H1 (cell line): Measurements from ENCODE around the gene DRC7. TPM values are rescaled to one million over a fixed set of nuclear protein-coding genes. Genes with fewer than 3 reads are reported as not detected.

ENCODE experiments used
- CTCF ChIA-PET: fragments of 300-600 bp; sonication (Branson Sonifier 250); formaldehyde crosslinking; loops from one replicate; lab custom pipeline; 2021; ENCODE audit not compliant: partially characterized antibody; lab: Charles Lee
- POLR2A ChIA-PET: fragments of 300-600 bp; sonication (Branson Sonifier 250); formaldehyde crosslinking; loops from one replicate; lab custom pipeline; 2021; ENCODE audit warnings: inconsistent platforms; ENCODE audit not compliant: partially characterized antibody; lab: Charles Lee
- DNase-seq, 2 experiments: peaks; one replicate each; pipeline versions ENCODE4 v3.0.0 to v3.0.0-alpha.2; 2010 to 2022; ENCODE audit warnings: low spot score in 2 of 2, low read depth in 1 of 2, mixed read lengths in 1 of 2
- FAIRE-seq: peaks from 2 replicates; lab custom pipeline; 2011; peaks lifted over from hg19 to GRCh38; lab: Jason Lieb, UNC
- H2AFZ ChIP-seq: 2 replicates; pipeline ENCODE4 v1.8.1; 2012; ENCODE audit warnings: low read length, inconsistent platforms
- H2AK5ac ChIP-seq: 2 replicates; pipeline ENCODE4 v1.6.1; 2013; ENCODE audit warnings: low read depth, low read length
- H2BK120ac ChIP-seq: replicated peaks from 2 replicates; pipeline ENCODE3; 2013; ENCODE audit warnings: low read depth, low read length, inconsistent platforms
- H2BK12ac ChIP-seq: 2 replicates; pipeline ENCODE4 v1.6.1; 2013; ENCODE audit warnings: low read depth, low read length
- H2BK15ac ChIP-seq: 2 replicates; pipeline ENCODE4 v1.6.1; 2013; ENCODE audit warnings: low read length
- H2BK20ac ChIP-seq: 2 replicates; pipeline ENCODE4 v1.6.1; 2013; ENCODE audit warnings: low read length
- H2BK5ac ChIP-seq: 2 replicates; pipeline ENCODE4 v1.6.1; 2013; ENCODE audit warnings: low read depth, low read length
- H3K14ac ChIP-seq: 2 replicates; pipeline ENCODE4 v1.6.1; 2013; ENCODE audit warnings: inconsistent platforms; ENCODE audit not compliant: insufficient read length
- H3K18ac ChIP-seq: 2 replicates; pipeline ENCODE4 v1.6.1; 2013; ENCODE audit warnings: low read length; ENCODE audit errors: extremely low read depth
- H3K23ac ChIP-seq: 2 replicates; pipeline ENCODE4 v1.6.1; 2013; ENCODE audit warnings: inconsistent platforms; ENCODE audit not compliant: insufficient read length
- H3K23me2 ChIP-seq: 2 replicates; pipeline ENCODE4 v1.6.1; 2013; ENCODE audit warnings: low read depth, low read length
- H3K27ac ChIP-seq: 2 replicates; pipeline ENCODE4 v1.6.1; 2011; ENCODE audit warnings: low read depth, low read length, inconsistent platforms
- H3K27me3 ChIP-seq, 4 experiments: replicated peaks in 1 of 4; 1 replicate in 1 of 4; 2 replicates in 3 of 4; pipeline versions ENCODE4 v1.6.1 to v1.8.1; 2011 to 2013; ENCODE audit warnings: low read length in 3 of 4, mild to moderate bottlenecking in 3 of 4, inconsistent platforms in 2 of 4, mixed read lengths in 2 of 4, moderate library complexity in 1 of 4; ENCODE audit not compliant: control insufficient read depth in 3 of 4, insufficient read depth in 3 of 4; ENCODE audit errors: extremely low read depth in 1 of 4
- H3K36me3 ChIP-seq, 4 experiments: 2 replicates each; pipeline versions ENCODE4 v1.6.1 to v1.8.1; 2011 to 2013; ENCODE audit warnings: mild to moderate bottlenecking in 4 of 4, low read length in 3 of 4, moderate library complexity in 2 of 4, control low read depth in 1 of 4, inconsistent platforms in 1 of 4; ENCODE audit not compliant: insufficient read depth in 4 of 4, control insufficient read depth in 2 of 4
- H3K4ac ChIP-seq: replicated peaks from 2 replicates; pipeline ENCODE3; 2013; ENCODE audit warnings: low read length, low read depth, mixed read lengths, inconsistent platforms; ENCODE audit not compliant: insufficient read length
- H3K4me1 ChIP-seq, 4 experiments: replicated peaks in 1 of 4; 1 replicate in 1 of 4; 2 replicates in 3 of 4; pipeline versions ENCODE4 v1.6.1 to v1.8.1; 2011 to 2013; ENCODE audit warnings: low read length in 3 of 4, inconsistent platforms in 2 of 4, mixed read lengths in 1 of 4; ENCODE audit not compliant: insufficient read depth in 4 of 4, control insufficient read depth in 3 of 4
- H3K4me2 ChIP-seq, 2 experiments: 2 replicates each; pipeline versions ENCODE4 v1.6.1 to v1.8.1; 2011 to 2013; ENCODE audit warnings: low read depth in 2 of 2, low read length in 2 of 2, control low read depth in 1 of 2, inconsistent platforms in 1 of 2, mild to moderate bottlenecking in 1 of 2; ENCODE audit not compliant: insufficient read depth in 1 of 2
- H3K4me3 ChIP-seq, 4 experiments: fragments of 200-600, 300-600 bp in 1 of 4; sonication (generic), shearing (Covaris generic), sonication (Bioruptor Twin) in 1 of 4; 2 replicates each; pipeline versions ENCODE4 v1.5.1 to v1.8.1; 2011 to 2016; ENCODE audit warnings: low read length in 4 of 4, low read depth in 3 of 4, control low read depth in 2 of 4, inconsistent platforms in 2 of 4, mild to moderate bottlenecking in 2 of 4, mixed read lengths in 1 of 4, moderate library complexity in 1 of 4; ENCODE audit not compliant: insufficient read depth in 2 of 4; ENCODE audit errors: extremely low read depth in 1 of 4
- H3K56ac ChIP-seq: replicated peaks from 2 replicates; pipeline ENCODE3; 2013; ENCODE audit warnings: low read depth, mild to moderate bottlenecking, mixed read lengths, low read length, inconsistent platforms; ENCODE audit not compliant: insufficient read length
- H3K79me1 ChIP-seq: 2 replicates; pipeline ENCODE4 v1.6.1; 2013; ENCODE audit warnings: low read depth, low read length, control low read depth
- H3K79me2 ChIP-seq, 2 experiments: 2 replicates each; pipeline versions ENCODE4 v1.6.1 to v1.8.1; 2012 to 2013; ENCODE audit warnings: low read length in 2 of 2, mild to moderate bottlenecking in 2 of 2, inconsistent platforms in 1 of 2; ENCODE audit not compliant: insufficient read depth in 2 of 2, control insufficient read depth in 1 of 2
- H3K9ac ChIP-seq, 4 experiments: replicated peaks in 1 of 4; 1 replicate in 1 of 4; 2 replicates in 3 of 4; pipeline versions ENCODE4 v1.6.1 to v1.8.1; 2011 to 2013; ENCODE audit warnings: low read depth in 3 of 4, low read length in 3 of 4, control low read depth in 2 of 4, mild to moderate bottlenecking in 2 of 4, moderate library complexity in 2 of 4, inconsistent platforms in 1 of 4; ENCODE audit errors: extremely low read depth in 1 of 4
- H3K9me3 ChIP-seq, 2 experiments: 2 replicates each; pipeline versions ENCODE4 v1.6.1 to v1.8.1; 2012 to 2013; ENCODE audit warnings: mild to moderate bottlenecking in 2 of 2, moderate library complexity in 2 of 2, control low read depth in 1 of 2, inconsistent platforms in 1 of 2, low read depth in 1 of 2, low read length in 1 of 2, mixed read lengths in 1 of 2; ENCODE audit not compliant: insufficient read depth in 2 of 2
- H4K20me1 ChIP-seq, 2 experiments: replicated peaks in 1 of 2; 2 replicates each; pipeline versions ENCODE3 to v1.8.1; 2011 to 2013; ENCODE audit warnings: inconsistent platforms in 2 of 2, low read length in 2 of 2, mild to moderate bottlenecking in 1 of 2; ENCODE audit not compliant: insufficient read depth in 2 of 2, control insufficient read depth in 1 of 2
- H4K5ac ChIP-seq: 2 replicates; pipeline ENCODE4 v1.6.1; 2013; ENCODE audit warnings: low read length, low read depth, mixed read lengths, inconsistent platforms; ENCODE audit not compliant: insufficient read length
- H4K8ac ChIP-seq: 2 replicates; pipeline ENCODE4 v1.8.0; 2013; ENCODE audit warnings: mild to moderate bottlenecking, moderate library complexity, low read length, inconsistent platforms; ENCODE audit not compliant: insufficient read depth; ENCODE audit errors: extremely low read depth
- H4K91ac ChIP-seq: replicated peaks from 2 replicates; pipeline ENCODE3; 2013; ENCODE audit warnings: low read length, mixed read lengths, inconsistent platforms; ENCODE audit not compliant: insufficient read length
- BRCA1 ChIP-seq: IDR thresholded peaks from 2 replicates; pipeline ENCODE4 v1.6.1; 2012; ENCODE audit warnings: low read depth, low read length, improper control_type of control experiment
- CTCF ChIP-seq, 3 experiments: IDR thresholded peaks; 1 replicate in 2 of 3; 2 replicates in 1 of 3; pipeline versions ENCODE4 v1.5.1 to v1.6.1; 2011; ENCODE audit warnings: low read length in 3 of 3, mild to moderate bottlenecking in 3 of 3, inconsistent platforms in 2 of 3, low read depth in 1 of 3, moderate library complexity in 1 of 3; ENCODE audit not compliant: insufficient read depth in 1 of 3; ENCODE audit errors: control extremely low read depth in 1 of 3
- SP4 ChIP-seq: IDR thresholded peaks from 2 replicates; pipeline ENCODE4 v1.6.1; 2012; ENCODE audit warnings: low read length, inconsistent platforms
- ZNF274 ChIP-seq: IDR thresholded peaks from 2 replicates; pipeline ENCODE4 v1.7.0; 2012; ENCODE audit warnings: low read length, borderline replicate concordance; ENCODE audit errors: extremely low read depth
- WGBS, 2 experiments: shearing (Covaris generic) in 1 of 2; methylation state at CpG; one replicate each; pipeline versions ENCODE4 v1.1.6 to v1.1.7; 2013 to 2015; ENCODE audit warnings: low lambda C conversion rate in 2 of 2, mixed read lengths in 2 of 2, inconsistent platforms in 1 of 2, low coverage in 1 of 2, missing lambda C conversion rate in 1 of 2; ENCODE audit not compliant: insufficient replicate concordance in 2 of 2, insufficient coverage in 1 of 2, insufficient read length in 1 of 2; ENCODE audit errors: extremely low coverage in 1 of 2, missing lambda C conversion rate in 1 of 2; 5-methylcytosine and 5-hydroxymethylcytosine counted together
- polyA plus RNA-seq, 7 experiments: library from polyadenylated mRNA; depleted of rRNA in 3 of 7; stranded (reverse) in 5 of 7; unstranded in 2 of 7; fragments of >200 nt in 5 of 7; fragments of 200-250 nt in 2 of 7; gene quantifications; 1 replicate in 5 of 7; 2 replicates in 1 of 7; 4 replicates in 1 of 7; pipeline versions ENCODE4 v1.2.1 to v1.2.3, GENCODE V29; 2011 to 2013; ENCODE audit warnings: missing spikeins in 2 of 7, mixed read lengths in 2 of 7
- total RNA-seq: library from RNA; stranded (reverse); fragmentation: NEBNext Ultra II Directional; extraction: Animal tissue kit (Norgen Biotek cat#: 25700); gene quantifications from 2 replicates; pipeline ENCODE4 v1.2.1, GENCODE V29; 2021

DRC7 gene
- total and polyA plus RNA-seq, 2 of the 8 experiments (the other 6 are each of a cell fraction or from before 2014, with no cell fraction given) = 0.14 TPM; not detected in 1

GRCh38 chr16:57692636-57693035, 2.0 kb upstream of the DRC7 start:
- Histone ChIP-seq H4K91ac (no peak overlapping the region), H3K36me3 (no peaks in the 10 kb centered on the region)

More at GRCh38 chr16:57692636-57693035, 2.0 kb upstream of the DRC7 start:
- H3K23me2 ChIP-seq = 0 out of 2 replicates have a peak, but pooled peaks cover 2% of the 10 kb centered on the region
- no peaks in the 10 kb centered on the region for H4K20me1 ChIP-seq
- POLR2A ChIA-PET = interaction anchor here (3.4 kb wide), 1 partner anchor 10 kb away, joined by 19 read pairs; no protein-coding TSS in a partner anchor
- H4K5ac ChIP-seq = no peak overlapping the region
- H3K4me3 ChIP-seq = no peak overlapping the region
- no peak overlapping the region for H3K56ac ChIP-seq
- H4K8ac ChIP-seq = no peak overlapping the region
- H2BK20ac ChIP-seq = no peak overlapping the region
- H2BK12ac ChIP-seq = no peak overlapping the region
- H3K18ac ChIP-seq = no peak overlapping the region
- H3K9ac ChIP-seq = no peak overlapping the region
- H3K4ac ChIP-seq = no peak overlapping the region
- no peak overlapping the region for H2BK120ac ChIP-seq
- no peak overlapping the region for H2AFZ ChIP-seq
- H3K9me3 ChIP-seq = no peaks in the 10 kb centered on the region
- 49% methylated on average over 2 of the region's 2 CpGs; no CpG with 5 or more reads in 1 of the 2 experiments for WGBS, 2 experiments
- TF ChIP-seq CTCF (IDR thresholded peaks at IDR 0.05; ENCODE audit: control extremely low read depth in 1 of 3, insufficient read depth in 1 of 3, low read depth in 1 of 3, low read length in 3 of 3) (no peak), BRCA1 (no peak), SP4 (no peak), ZNF274 (no peak)
- no peak overlapping the region for H3K23ac ChIP-seq
- no peaks in the 10 kb centered on the region for H3K79me2 ChIP-seq
- no peaks in the 10 kb centered on the region for H3K27me3 ChIP-seq
- DNase-seq (no peak), FAIRE-seq (no peak)
- H3K4me2 ChIP-seq = no peak overlapping the region
- H3K4me1 ChIP-seq = peaks cover 0 to 7% (median under 1%) of the 10 kb centered on the region in 4 experiments; a peak in 2 of 7 replicates
- no peak overlapping the region for H2BK15ac ChIP-seq
- no peak overlapping the region for H2AK5ac ChIP-seq
- CTCF ChIA-PET = interaction anchor here (0.7 to 3.0 kb wide), 8 partner anchors 10 to 116 kb away, joined by 3 to 12 read pairs (median 4); no protein-coding TSS in a partner anchor
- H3K79me1 ChIP-seq = no peaks in the 10 kb centered on the region
- H2BK5ac ChIP-seq = no peak overlapping the region
- H3K14ac ChIP-seq = no peak overlapping the region
- H3K27ac ChIP-seq = no peak overlapping the region
